H9 (cell line): Measurements from ENCODE around the gene EML4. TPM values are rescaled to one million over a fixed set of nuclear protein-coding genes. Genes with fewer than 3 reads are reported as not detected.
"Not testable (repeated sequence)": the region's sequence is repeated elsewhere in the genome, so short reads cannot be mapped to it uniquely, and the experiment has no call there.

Experiments used
- DNase-seq: peaks from one replicate; pipeline ENCODE4 v3.0.0-alpha.2; 2017
- H2AFZ ChIP-seq: one replicate; pipeline ENCODE4 v1.6.1; 2013; ENCODE audit warnings: mild to moderate bottlenecking, low read length, control low read depth, moderate library complexity
- H2AK5ac ChIP-seq: 2 replicates; pipeline ENCODE4 v1.6.1; 2013; ENCODE audit warnings: low read length, control low read depth, mixed read lengths; ENCODE audit not compliant: insufficient read length
- H2BK120ac ChIP-seq: one replicate; pipeline ENCODE4 v1.6.1; 2013; ENCODE audit warnings: low read depth, mild to moderate bottlenecking, low read length, control low read depth, inconsistent platforms; ENCODE audit not compliant: poor library complexity, severe bottlenecking
- H2BK12ac ChIP-seq: 2 replicates; pipeline ENCODE4 v1.6.1; 2013; ENCODE audit warnings: low read length, control low read depth, mixed read lengths, low read depth; ENCODE audit not compliant: insufficient read length
- H2BK15ac ChIP-seq: 2 replicates; pipeline ENCODE4 v1.6.1; 2013; ENCODE audit warnings: low read depth, low read length, control low read depth
- H2BK20ac ChIP-seq: one replicate; pipeline ENCODE4 v1.6.1; 2013; ENCODE audit warnings: low read depth, mild to moderate bottlenecking, low read length, control low read depth, inconsistent platforms; ENCODE audit not compliant: poor library complexity, severe bottlenecking
- H2BK5ac ChIP-seq: 2 replicates; pipeline ENCODE4 v1.6.1; 2013; ENCODE audit warnings: low read length, control low read depth, mixed read lengths; ENCODE audit not compliant: insufficient read length
- H3K14ac ChIP-seq: 2 replicates; pipeline ENCODE4 v1.6.1; 2013; ENCODE audit warnings: low read length, control low read depth; ENCODE audit not compliant: insufficient read depth
- H3K18ac ChIP-seq: 2 replicates; pipeline ENCODE4 v1.6.1; 2013; ENCODE audit warnings: low read depth, mild to moderate bottlenecking, mixed read lengths, low read length, control low read depth; ENCODE audit not compliant: insufficient read length
- H3K23ac ChIP-seq: 2 replicates; pipeline ENCODE4 v1.6.1; 2013; ENCODE audit warnings: low read length, control low read depth, mixed read lengths, low read depth; ENCODE audit not compliant: insufficient read length
- H3K23me2 ChIP-seq: 2 replicates; pipeline ENCODE4 v1.6.1; 2013; ENCODE audit warnings: low read depth, mild to moderate bottlenecking, mixed read lengths, low read length, control low read depth; ENCODE audit not compliant: insufficient read length, poor library complexity, severe bottlenecking
- H3K27ac ChIP-seq: 2 replicates; pipeline ENCODE4 v1.5.1; 2013; ENCODE audit warnings: low read length, control low read depth, mixed read lengths, low read depth; ENCODE audit not compliant: insufficient read length
- H3K27me3 ChIP-seq: 2 replicates; pipeline ENCODE4 v1.6.1; 2013; ENCODE audit warnings: low read length, control low read depth, inconsistent platforms; ENCODE audit not compliant: insufficient read depth
- H3K4ac ChIP-seq: 2 replicates; pipeline ENCODE4 v1.6.1; 2013; ENCODE audit warnings: low read depth, mild to moderate bottlenecking, control low read depth, inconsistent platforms, low read length, moderate library complexity
- H3K4me1 ChIP-seq: 2 replicates; pipeline ENCODE4 v1.6.1; 2013; ENCODE audit warnings: low read length, control low read depth, inconsistent platforms; ENCODE audit not compliant: insufficient read depth
- H3K4me2 ChIP-seq: 2 replicates; pipeline ENCODE4 v1.6.1; 2013; ENCODE audit warnings: low read length, control low read depth, mixed read lengths; ENCODE audit not compliant: insufficient read length, insufficient read depth
- H3K56ac ChIP-seq: 2 replicates; pipeline ENCODE4 v1.6.1; 2013; ENCODE audit warnings: low read depth, mild to moderate bottlenecking, mixed read lengths, low read length, control low read depth; ENCODE audit not compliant: insufficient read length
- H3K79me1 ChIP-seq: 2 replicates; pipeline ENCODE4 v1.6.1; 2013; ENCODE audit warnings: low read depth, mild to moderate bottlenecking, moderate library complexity, low read length, control low read depth, inconsistent platforms; ENCODE audit not compliant: insufficient read depth, poor library complexity, severe bottlenecking
- H3K79me2 ChIP-seq: 2 replicates; pipeline ENCODE4 v1.6.1; 2013; ENCODE audit warnings: low read length, control low read depth, inconsistent platforms; ENCODE audit not compliant: insufficient read depth
- H3K9ac ChIP-seq: 2 replicates; pipeline ENCODE4 v1.6.1; 2013; ENCODE audit warnings: low read length, control low read depth, mixed read lengths; ENCODE audit not compliant: insufficient read length; ENCODE audit errors: extremely low read depth
- H3K9me3 ChIP-seq: one replicate; pipeline ENCODE4 v1.6.1; 2013; ENCODE audit warnings: low read depth, low read length, inconsistent platforms; ENCODE audit not compliant: control insufficient read depth
- H3T11ph ChIP-seq: one replicate; pipeline ENCODE4 v1.6.1; 2013; ENCODE audit warnings: mild to moderate bottlenecking, low read length, control low read depth, inconsistent platforms
- H4K20me1 ChIP-seq: one replicate; pipeline ENCODE4 v1.6.1; 2013; ENCODE audit not compliant: control insufficient read depth, insufficient read length, insufficient read depth
- H4K5ac ChIP-seq: 2 replicates; pipeline ENCODE4 v1.6.1; 2013; ENCODE audit warnings: low read depth, mild to moderate bottlenecking, mixed read lengths, low read length, control low read depth; ENCODE audit not compliant: insufficient read length
- H4K8ac ChIP-seq: replicated peaks from 2 replicates; pipeline ENCODE4 v1.6.1; 2013; ENCODE audit warnings: low read length, control low read depth, mixed read lengths, low read depth; ENCODE audit not compliant: insufficient read length
- H4K91ac ChIP-seq: 2 replicates; pipeline ENCODE4 v1.6.1; 2013; ENCODE audit warnings: low read depth, mild to moderate bottlenecking, moderate library complexity, mixed read lengths, low read length, control low read depth; ENCODE audit not compliant: insufficient read length
- H3K27ac Mint-ChIP-seq, 3 experiments: 2 replicates in 2 of 3; 3 replicates in 1 of 3; pipeline ENCODE4 v1.8.0; 2020 to 2021; ENCODE audit warnings: mixed read lengths in 3 of 3, mild to moderate bottlenecking in 1 of 3, moderate library complexity in 1 of 3
- H3K27me3 Mint-ChIP-seq: 2 replicates; pipeline ENCODE4 v1.8.0; 2021; ENCODE audit warnings: low read depth, mild to moderate bottlenecking, moderate library complexity, mixed read lengths
- H3K36me3 Mint-ChIP-seq, 3 experiments: 2 replicates in 2 of 3; 3 replicates in 1 of 3; pipeline ENCODE4 v1.8.0; 2020 to 2021; ENCODE audit warnings: low read depth in 3 of 3, mixed read lengths in 3 of 3; ENCODE audit not compliant: insufficient read depth in 1 of 3
- H3K4me1 Mint-ChIP-seq, 2 experiments: 2 replicates each; pipeline ENCODE4 v1.8.0; 2020; ENCODE audit warnings: mixed read lengths in 2 of 2
- H3K4me3 Mint-ChIP-seq, 2 experiments: 2 replicates in 1 of 2; 3 replicates in 1 of 2; pipeline ENCODE4 v1.8.0; 2020 to 2021; ENCODE audit warnings: mild to moderate bottlenecking in 2 of 2, mixed read lengths in 2 of 2, moderate library complexity in 1 of 2
- H3K9me3 Mint-ChIP-seq, 2 experiments: 2 replicates in 1 of 2; 3 replicates in 1 of 2; pipeline ENCODE4 v1.8.0; 2020; ENCODE audit warnings: mild to moderate bottlenecking in 2 of 2, mixed read lengths in 2 of 2, moderate library complexity in 1 of 2
- WGBS: extraction: QIAGEN DNeasy Blood & Tissue Kit; methylation state at CpG from one replicate; pipeline ENCODE4 v1.1.7; 2013; ENCODE audit warnings: missing lambda C conversion rate, low lambda C conversion rate, mixed read lengths; ENCODE audit not compliant: insufficient read length; ENCODE audit errors: extremely low coverage; 5-methylcytosine and 5-hydroxymethylcytosine counted together
- total RNA-seq: library from RNA; stranded (reverse); gene quantifications from 2 replicates; pipeline ENCODE4 v1.2.1, GENCODE V29; 2021
- TF ChIP-seq, protein P1 (sequence below): fragments of 200-600 bp; sonication (generic); conservative IDR thresholded peaks from 3 replicates; pipeline ENCODE4 v1.8.0; 2021; ENCODE audit warnings: antibody characterized with exemption, mild to moderate bottlenecking

The EML4 gene
- total RNA-seq, 1 experiment from 2014 or later: 68.6 TPM

DNA sequence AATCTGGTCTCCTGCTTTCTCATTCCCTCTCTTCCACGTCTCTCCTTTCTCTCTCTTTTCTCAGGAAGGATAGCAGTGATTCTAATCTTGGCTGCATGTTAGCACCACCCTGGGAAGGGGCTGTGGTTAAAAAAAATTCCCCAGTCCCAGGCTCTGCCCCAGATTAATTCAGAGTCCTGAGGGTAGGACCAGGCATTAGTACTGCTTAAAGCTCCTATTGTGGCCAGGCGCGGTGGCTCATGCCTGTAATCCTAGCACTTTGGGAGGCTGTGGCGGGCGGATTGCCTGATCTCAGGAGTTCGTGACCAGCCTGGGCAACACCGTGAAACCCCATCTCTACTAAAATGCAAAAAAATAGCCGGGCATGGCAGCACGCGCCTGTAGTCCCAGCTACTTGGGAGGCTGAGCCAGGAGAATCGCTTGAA lies 35.4 kb upstream of the EML4 start:
- Histone ChIP-seq H2BK20ac (no peak overlapping the region), H3K27me3 (no peaks in the 10 kb centered on the region; the same call in 1 of the 2 replicates)
- H3K4me3 Mint-ChIP-seq: peak overlapping the region in 1 of 2 experiments; percentile 58; a peak in 2 of 5 replicates

DNA sequence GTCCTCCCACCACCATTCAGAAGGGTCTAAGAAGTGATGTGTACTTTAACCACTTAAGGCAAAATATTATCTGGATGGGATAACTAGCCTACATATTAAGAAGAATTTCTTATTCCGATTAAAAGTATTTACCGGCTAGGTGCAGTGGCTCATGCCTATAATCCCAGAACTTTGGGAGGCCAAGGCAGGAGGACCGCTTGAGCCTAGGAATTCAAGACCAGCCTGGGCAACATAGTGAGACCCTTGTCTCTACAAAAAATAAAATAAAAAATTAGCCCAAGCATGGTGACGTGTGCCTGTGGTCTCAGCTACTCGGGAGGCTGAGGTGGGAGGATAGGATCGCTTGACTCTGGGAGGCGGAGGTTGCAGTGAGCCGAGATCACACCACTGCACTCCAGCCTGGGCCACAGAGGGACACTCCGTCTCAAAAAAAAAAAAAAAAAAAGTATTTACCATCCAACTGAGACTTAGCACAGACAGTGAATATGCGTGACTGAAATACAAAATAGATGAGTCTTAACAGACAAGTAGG lies 34.7 kb upstream of the EML4 start:
- not testable (repeated sequence) for H2BK5ac ChIP-seq, H3K27ac Mint-ChIP-seq, H3K14ac ChIP-seq, H2BK20ac ChIP-seq, H3K27ac ChIP-seq, H3K36me3 Mint-ChIP-seq, H4K20me1 ChIP-seq, H3K27me3 ChIP-seq, H3K4ac ChIP-seq, DNase-seq, H3K4me2 ChIP-seq, H2BK12ac ChIP-seq, H2AFZ ChIP-seq, H3K23ac ChIP-seq, H3K18ac ChIP-seq, H2AK5ac ChIP-seq, H3K9me3 Mint-ChIP-seq, H4K5ac ChIP-seq, H4K8ac ChIP-seq, H3K56ac ChIP-seq, H3K79me2 ChIP-seq, H3K4me3 Mint-ChIP-seq, H3K23me2 ChIP-seq, H3K9me3 ChIP-seq, H3T11ph ChIP-seq, H2BK120ac ChIP-seq, H3K79me1 ChIP-seq, H4K91ac ChIP-seq, H3K9ac ChIP-seq, H2BK15ac ChIP-seq
- H3K27me3 Mint-ChIP-seq: peaks cover 16% of the 10 kb centered on the region
- no CpG with 5 or more reads among the region's 10 CpGs for WGBS
- H3K4me1 ChIP-seq: peaks cover 13% of the 10 kb centered on the region; the same call in 1 of the 2 replicates
- H3K4me1 Mint-ChIP-seq: peaks cover 32 to 36% of the 10 kb centered on the region in 2 experiments

More for the DNA sequence above, 35.4 kb upstream of the EML4 start:
- Histone ChIP-seq H3K23me2 (no peaks in the 10 kb centered on the region), H4K20me1 (no peaks in the 10 kb centered on the region), H3K4me2 (no peak overlapping the region), H2BK12ac (no peak overlapping the region), H3K56ac (no peak overlapping the region), H4K91ac (no peak overlapping the region), H3K79me2 (no peaks in the 10 kb centered on the region), H2BK15ac (no peak overlapping the region), H3K23ac (no peak overlapping the region), H2AFZ (peak overlapping the region; percentile 69), H3K18ac (no peak overlapping the region), H3K4me1 (peaks cover 13% of the 10 kb centered on the region; the same call in 1 of the 2 replicates), H3K9ac (no peak overlapping the region), H3K4ac (no peak overlapping the region), H3K14ac (no peak overlapping the region), H2BK120ac (no peak overlapping the region), H3T11ph (no peak overlapping the region), H4K8ac (no peak overlapping the region), H3K27ac (no peak overlapping the region), H4K5ac (no peak overlapping the region), H2BK5ac (no peak overlapping the region), H3K9me3 (no peaks in the 10 kb centered on the region), H2AK5ac (no peak overlapping the region), H3K79me1 (no peaks in the 10 kb centered on the region)
- TF ChIP-seq, protein P1, sequence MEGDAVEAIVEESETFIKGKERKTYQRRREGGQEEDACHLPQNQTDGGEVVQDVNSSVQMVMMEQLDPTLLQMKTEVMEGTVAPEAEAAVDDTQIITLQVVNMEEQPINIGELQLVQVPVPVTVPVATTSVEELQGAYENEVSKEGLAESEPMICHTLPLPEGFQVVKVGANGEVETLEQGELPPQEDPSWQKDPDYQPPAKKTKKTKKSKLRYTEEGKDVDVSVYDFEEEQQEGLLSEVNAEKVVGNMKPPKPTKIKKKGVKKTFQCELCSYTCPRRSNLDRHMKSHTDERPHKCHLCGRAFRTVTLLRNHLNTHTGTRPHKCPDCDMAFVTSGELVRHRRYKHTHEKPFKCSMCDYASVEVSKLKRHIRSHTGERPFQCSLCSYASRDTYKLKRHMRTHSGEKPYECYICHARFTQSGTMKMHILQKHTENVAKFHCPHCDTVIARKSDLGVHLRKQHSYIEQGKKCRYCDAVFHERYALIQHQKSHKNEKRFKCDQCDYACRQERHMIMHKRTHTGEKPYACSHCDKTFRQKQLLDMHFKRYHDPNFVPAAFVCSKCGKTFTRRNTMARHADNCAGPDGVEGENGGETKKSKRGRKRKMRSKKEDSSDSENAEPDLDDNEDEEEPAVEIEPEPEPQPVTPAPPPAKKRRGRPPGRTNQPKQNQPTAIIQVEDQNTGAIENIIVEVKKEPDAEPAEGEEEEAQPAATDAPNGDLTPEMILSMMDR: no peak
- WGBS: no CpG with 5 or more reads among the region's 11 CpGs
- no peak overlapping the region; a peak in 1 of 7 replicates for H3K27ac Mint-ChIP-seq
- H3K36me3 Mint-ChIP-seq: no peaks in the 10 kb centered on the region
- no peaks in the 10 kb centered on the region for H3K9me3 Mint-ChIP-seq
- no peak for DNase-seq
- H3K27me3 Mint-ChIP-seq: peaks cover 16% of the 10 kb centered on the region
- H3K4me1 Mint-ChIP-seq: peaks cover 32 to 35% of the 10 kb centered on the region in 2 experiments
